Inferior parietal cortex (tissue), 1 donor: Measurements from ENCODE around the gene BBC3.
"Not testable (repeated sequence)": the region's sequence is repeated elsewhere in the genome, so short reads cannot be mapped to it uniquely, and the experiment has no call there.

Experiments
- DNase-seq: peaks from one replicate; pipeline ENCODE4 v3.0.0-alpha.2; 2016; ENCODE audit errors: extremely low spot score

BBC3 gene, protein sequence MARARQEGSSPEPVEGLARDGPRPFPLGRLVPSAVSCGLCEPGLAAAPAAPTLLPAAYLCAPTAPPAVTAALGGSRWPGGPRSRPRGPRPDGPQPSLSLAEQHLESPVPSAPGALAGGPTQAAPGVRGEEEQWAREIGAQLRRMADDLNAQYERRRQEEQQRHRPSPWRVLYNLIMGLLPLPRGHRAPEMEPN

DNA sequence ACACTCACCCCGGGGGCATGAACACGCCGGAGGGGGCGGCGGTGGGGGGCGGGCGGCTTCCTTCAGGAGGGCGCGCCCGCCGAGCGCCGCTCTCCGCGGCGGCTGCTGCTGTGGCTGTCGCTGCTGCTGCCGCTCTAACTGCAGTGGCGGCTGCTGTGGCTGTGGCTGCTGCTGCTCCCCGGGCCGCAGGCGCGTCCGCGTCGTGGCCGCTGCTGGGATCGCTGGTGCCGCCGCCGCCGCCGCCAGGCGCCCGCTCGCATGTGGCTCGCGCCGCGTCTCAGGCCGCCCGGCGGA is at the start of gene BBC3:
Gene BBC3 (minus strand): TSS at position 279 of the 294 bp plus-strand sequence. CDS start 2,768 bp downstream, outside the sequence.
- DNase-seq: no peak

DNA sequence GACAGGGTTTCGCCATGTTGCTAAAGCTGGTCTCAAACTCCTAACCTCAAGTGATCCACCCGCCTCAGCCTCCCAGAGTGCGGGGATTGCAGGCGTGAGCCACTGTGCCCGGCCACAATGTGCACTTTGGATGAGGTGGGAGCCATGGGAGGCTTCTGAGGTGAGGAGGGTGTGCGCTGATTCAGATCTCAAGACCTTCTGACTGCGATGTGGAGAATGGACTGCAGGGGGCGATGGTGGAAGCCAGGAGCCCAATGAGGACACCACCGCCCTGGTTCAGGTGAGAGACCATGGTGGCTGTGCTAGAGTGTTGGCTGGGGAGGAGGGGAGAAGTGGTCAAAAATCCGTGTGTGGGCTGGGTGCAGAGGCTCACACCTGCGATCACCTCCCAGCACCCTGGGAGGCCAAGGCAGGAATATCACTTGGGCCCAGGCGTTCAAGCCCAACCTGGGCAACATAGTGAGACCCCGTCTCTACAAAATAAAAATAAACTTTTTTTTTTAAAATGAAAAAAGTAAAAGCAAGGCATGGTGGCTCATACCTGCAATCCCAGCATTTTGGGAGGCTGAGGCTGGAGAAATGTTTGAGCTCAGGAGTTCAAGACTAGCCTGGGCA is 49.3 kb upstream of the BBC3 start:
- DNase-seq: no peak

DNA sequence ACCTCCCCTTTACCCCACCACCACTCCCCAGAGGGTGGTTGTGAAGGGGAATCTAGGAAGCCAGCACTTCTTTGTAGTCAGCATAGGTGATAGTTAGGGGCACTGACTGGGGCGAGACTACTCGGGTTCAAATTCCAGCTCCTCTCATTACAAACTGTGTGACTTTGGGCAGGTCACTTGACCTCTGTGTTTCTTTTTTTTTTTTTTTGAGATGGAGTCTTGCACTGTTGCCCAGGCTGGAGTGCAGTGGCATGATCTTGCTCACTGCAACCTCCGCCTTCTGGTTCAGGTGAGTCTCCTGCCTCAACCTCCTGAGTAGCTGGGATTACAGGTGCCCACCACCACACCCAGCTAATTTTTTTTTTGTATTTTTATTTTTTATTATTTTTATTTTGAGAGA is 45.5 kb upstream of the BBC3 start:
- not testable (repeated sequence) for DNase-seq

DNA sequence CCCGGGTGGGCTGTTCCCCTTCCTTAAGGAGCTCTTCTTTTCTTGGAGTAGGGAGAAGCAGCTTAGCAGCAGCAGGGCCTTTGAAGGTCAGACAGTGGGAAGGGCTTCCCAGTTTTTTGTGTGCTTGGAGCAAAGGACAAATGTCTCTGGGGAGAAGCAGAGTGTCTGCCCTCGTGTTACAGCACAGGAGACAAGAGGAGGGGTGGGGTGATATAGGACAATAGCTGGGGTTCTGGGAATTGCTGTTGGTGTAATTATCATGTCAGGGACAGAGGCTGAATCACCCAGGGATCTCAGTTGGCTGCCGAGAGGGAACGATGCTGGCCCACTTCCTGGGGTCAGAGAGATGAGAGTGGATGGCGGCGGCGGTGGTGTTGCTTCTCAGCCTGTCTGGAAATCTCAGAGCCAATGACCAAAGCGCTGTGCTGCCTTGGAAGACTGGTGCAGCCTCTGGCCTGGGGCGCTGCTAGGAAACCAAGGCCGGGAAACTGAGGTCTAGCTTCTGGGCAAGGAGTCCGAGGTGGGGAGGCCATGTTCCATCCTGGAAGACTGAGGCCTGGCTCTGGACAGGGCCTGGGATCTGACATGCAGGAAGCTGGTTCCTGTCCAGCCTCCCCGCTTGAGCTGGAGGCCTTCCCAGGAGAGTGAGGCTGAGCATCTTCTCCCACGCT is 44.9 kb upstream of the BBC3 start:
- no peak for DNase-seq

DNA sequence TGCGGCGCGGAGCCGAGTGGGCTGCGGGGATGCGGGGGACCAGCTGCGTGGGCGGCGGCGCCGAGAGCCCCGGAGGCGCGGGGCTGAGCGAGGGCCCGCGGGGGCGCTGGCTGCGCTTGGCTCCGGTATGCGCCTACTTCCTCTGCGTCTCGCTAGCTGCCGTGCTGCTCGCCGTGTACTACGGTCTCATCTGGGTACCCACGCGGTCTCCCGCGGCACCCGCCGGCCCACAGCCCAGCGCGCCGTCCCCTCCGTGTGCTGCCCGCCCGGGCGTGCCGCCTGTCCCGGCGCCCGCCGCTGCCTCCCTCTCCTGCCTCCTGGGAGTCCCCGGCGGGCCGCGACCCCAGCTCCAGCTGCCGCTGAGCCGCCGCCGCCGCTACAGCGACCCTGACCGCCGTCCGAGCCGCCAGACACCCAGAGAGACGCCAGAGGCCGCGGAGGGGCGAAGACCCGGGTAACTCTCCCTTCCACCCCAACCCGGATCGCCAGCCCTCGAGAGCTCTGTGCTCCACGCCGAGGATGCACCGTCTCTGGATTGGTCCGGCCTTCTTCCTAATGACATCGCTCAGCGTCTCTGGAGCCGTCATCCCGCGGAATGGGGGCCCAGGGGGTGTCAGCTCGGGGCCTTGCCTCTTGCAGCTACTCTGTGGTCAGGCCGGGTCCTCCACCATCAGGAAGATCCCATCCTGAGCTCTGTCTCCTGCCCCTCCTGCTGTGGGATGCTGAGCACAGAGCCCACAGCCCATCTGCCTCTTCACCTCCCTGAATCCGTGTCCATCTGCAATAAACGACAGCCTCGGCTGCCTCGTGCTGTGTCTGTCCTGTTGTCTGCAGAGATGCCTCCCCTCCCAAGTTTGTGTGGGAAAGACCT is 44.1 kb upstream of the BBC3 start:
- DNase-seq: no peak

DNA sequence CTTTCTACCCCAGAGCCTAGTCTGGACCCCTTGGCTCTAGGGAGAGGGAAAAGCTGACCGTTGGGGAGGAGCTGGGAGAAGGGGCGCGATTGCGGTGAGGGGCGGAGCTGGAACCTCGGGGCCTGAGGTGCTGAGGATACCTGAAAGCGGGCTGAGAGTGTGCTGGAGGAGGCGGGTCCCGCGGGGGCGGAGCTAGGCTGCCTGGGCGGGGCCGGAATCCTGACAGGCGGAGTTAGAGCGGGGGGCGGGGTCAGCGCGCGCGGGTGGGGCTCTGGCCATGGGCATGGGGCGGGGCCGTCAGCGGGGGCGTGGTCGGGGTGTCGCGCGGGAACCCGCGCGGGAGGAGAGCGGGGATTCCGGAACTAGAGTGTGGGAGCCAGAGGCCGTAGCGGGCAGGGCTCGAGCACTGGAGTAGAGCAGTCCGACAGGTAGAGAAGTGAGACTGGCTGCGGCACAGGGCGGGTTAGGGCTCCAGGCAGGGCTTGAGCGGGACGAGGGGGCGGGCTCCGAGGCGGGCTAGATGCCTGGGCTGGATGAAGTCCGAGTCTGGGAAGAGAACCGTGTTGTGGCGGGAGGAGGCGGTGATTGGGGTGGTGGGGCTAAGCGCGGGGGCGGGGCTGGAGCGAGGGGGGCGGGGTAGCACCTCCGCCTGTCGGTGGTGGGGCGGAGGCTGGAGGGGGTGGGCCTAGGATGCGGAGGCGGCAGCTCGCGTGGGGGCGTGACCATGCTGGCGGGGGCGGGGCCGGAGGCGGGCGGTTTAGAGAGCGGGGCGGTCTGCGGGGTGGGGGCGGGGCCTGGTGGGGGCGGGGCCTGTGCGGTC is 43.3 kb upstream of the BBC3 start, which contains the start of gene INAFM1:
Gene INAFM1 (plus strand): TSS at position 815 of the 820 bp plus-strand sequence. CDS start 35 bp downstream, outside the sequence.
- DNase-seq: peak; percentile 69

DNA sequence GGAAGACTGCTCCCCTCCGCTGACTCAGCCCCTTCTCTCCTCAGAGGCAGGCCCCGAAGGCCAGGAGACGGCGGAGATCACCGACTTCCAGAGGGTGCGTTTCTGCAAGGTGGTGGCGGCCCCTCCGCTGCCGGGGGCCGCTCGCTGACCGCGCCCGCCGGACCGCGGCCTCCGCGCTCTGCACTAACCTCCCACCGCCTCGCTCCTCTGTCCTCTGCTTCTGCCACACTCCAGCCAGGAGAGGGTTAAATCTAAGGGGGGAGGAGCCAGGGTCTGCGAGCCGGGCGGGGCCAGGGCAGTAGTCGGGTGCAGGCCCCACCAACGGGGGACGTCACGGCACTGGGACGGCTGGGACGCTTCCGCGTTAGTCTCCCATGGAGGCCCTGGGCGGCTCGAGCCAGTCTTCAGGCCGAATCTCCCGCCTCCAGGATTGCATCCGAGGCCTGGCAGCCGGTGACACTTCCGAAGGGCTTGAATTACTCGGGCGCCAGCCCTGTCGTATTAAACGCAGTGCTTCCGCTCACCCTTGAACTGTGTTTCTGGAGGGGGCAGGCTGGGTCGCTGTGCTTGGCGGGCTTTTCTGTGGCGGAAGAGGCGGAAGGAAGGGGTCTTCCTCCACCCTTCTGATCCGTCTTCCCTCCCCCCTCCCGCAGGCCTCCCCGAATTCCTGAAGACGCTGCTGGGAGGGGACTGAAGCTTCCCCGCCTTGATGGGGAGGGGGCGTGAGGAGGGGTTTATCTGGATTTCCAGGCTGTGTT is 42.5 kb upstream of the BBC3 start:
- peak; percentile 83 for DNase-seq

DNA sequence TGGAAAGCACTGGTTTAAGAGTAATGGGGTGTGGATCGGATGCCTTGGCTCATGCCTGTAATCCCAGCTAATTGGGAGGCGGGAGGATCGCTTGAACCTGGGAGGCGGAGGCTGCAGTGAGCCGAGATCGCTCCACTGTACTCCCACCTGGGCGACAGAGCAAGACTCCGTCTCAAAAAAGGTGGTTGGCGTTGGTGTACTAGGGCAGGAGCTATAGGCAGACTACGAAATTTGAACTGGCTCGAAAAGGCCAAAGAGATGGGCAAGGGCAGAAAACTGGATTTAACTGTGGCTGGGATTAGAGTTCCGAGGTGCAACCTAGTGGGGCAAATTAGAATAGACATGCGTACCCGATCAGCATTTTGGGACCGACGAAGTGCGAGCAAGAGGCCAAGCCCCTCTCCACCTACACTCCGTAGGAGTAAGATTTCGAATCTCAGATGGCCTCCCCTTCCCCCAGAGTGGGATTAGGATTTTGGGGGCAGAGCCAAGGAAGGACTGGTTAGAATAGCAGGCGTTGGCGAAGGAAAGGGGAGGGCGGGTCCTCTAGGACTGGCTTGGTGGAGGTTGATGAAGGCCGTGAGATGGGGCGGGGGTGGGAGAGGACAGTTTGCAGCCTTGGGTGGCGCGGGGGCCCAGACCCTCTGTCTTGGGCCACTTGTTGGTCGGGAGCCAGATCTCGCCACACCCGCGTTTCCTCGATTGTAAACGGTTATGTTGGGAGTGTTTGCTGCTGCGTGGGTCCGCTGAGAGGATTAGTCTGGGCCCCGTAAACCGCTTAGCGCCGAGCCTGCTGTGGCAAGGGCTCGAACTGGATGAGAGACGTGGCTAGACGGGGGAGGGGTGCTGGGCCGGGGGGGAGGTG is 41.7 kb upstream of the BBC3 start:
- no peak for DNase-seq

DNA sequence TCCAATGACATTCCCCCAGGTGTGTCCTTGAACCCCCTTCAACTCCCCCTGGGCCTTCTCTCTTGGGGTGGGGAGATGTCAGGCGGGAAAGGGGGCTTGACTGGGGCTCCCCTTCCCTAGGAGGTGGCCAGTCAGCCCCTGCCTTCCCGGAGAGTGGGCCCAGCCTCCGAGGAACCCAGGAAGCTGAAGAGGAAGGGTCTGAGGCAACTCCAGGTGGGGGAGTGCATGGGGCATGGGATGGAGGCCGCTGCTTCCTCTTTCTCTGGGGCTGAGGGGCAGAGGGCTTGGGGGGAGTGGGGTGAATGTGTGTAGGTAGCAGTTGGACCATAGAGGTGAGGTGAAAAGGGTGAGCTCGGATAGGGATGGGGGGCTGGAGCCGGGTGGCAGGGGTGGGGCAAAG is 41.0 kb upstream of the BBC3 start:
- no peak for DNase-seq

DNA sequence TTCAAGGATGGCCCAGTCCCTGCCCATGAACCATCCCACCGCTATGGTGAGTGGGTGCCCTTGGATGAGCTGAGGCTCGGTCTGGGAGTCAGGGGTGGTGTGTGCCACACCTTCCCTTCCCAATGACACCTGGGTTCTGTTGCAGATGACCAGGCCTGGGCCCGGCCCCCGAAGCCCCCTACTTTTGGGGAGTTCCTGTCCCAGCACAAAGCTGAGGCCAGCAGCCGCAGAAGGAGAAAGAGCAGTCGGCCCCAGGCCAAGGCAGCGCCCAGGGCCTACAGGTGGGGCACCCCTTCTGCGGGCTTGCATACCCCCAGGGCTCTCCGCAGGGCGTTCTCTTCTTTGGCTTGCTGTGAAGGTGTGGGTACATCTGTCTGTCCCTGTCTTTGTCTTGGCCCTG is 39.4 kb upstream of the BBC3 start:
- no peak for DNase-seq

DNA sequence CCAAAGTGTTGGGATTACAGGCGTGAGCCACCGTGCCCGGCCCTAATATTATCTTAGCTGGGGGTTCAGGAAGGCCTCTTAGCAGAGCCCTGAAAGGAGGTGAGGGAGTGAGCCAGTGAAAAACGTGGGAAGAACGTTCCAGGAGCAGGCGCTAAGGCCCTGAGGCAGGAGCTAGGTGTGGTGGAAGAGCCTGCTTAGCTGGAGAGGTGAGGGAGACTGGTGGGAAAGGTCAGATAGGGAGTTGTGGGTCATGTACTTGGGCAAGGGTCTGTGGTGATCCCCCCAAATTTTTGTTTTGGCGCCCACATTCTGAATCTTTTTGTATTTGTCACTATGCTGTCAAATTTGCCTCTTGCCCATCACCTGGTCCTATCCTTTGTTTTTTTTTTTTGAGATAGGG is 38.6 kb upstream of the BBC3 start:
- DNase-seq: no peak

DNA sequence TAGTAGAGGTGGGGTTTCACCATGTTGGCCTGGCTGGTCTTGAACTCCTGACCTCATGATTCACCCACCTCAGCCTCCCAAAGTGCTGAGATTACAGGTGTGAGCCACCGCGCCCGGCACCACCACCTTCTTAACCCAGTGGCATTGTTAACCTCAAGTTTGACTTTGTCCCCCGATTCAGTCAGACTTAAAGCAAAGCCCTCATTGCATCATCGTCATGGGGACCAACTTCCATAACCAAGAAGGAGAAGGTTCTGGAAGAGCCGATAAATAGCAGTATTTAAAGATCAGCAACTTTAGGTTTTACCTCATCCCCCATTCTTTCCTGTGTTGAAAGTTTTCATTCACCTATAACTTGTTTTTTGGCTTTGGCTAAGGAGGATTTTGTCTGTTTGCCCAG is 37.0 kb upstream of the BBC3 start:
- no peak for DNase-seq

DNA sequence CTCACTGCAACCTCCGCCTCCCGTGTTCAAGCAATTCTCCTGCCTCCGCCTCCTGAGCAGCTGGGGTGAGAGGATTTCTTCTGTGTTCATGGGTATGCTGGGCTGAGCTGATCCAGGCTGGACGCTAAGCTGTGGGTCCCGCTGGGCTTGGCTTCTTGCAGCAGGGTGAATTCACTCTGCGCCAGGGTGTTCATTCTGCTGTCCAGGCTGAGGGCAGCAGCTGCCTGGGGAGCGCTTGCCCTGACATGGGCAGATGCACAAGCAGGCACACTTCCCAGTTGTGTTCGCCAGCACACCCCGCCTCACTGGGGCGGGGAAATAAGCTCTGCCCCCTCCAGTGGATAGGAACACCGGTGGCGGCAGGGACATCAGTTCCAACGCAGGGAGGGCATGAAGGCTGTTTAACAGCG is 36.4 kb upstream of the BBC3 start:
- DNase-seq: peak; percentile 60

DNA sequence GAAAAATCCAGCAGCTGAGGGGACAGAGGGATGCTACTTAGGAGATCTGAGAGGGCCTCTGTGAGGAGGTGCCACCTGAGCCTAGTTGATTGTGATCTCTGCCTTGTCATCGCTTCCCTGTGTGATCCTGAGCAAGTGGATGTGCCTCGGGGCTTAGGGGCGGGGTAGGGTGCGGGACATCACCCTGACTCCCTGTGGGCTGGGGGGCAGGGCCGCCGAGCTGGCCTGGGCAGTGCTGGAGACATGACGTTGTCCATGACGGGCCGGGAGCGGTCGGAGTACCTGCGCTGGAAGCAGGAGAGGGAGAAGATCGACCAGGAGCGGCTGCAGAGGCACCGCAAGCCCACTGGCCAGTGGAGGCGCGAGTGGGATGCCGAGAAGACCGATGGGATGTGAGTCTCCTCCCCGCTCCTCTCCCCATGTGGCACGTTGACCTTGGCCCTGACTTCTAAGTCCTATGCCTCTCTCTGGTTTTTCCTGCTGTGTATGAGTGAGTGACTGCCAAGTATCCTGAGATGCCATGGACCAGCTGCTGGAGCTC is 35.5 kb upstream of the BBC3 start:
- no peak for DNase-seq

DNA sequence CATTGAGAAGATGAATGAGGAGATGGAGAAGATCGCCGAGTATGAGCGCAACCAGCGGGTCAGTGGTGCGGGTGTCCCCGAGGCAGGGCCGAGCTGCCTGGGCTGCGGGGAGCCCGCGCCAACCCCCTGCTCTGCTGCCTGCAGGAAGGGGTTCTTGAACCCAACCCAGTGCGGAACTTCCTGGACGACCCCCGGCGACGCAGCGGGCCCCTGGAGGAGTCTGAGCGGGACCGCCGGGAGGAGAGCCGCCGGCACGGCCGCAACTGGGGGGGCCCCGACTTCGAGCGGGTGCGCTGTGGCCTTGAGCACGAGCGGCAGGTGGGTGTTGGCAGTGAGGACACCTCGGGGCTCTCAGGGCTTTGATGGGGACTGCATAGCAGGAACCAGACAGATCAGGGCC is 33.6 kb upstream of the BBC3 start:
- DNase-seq: no peak

DNA sequence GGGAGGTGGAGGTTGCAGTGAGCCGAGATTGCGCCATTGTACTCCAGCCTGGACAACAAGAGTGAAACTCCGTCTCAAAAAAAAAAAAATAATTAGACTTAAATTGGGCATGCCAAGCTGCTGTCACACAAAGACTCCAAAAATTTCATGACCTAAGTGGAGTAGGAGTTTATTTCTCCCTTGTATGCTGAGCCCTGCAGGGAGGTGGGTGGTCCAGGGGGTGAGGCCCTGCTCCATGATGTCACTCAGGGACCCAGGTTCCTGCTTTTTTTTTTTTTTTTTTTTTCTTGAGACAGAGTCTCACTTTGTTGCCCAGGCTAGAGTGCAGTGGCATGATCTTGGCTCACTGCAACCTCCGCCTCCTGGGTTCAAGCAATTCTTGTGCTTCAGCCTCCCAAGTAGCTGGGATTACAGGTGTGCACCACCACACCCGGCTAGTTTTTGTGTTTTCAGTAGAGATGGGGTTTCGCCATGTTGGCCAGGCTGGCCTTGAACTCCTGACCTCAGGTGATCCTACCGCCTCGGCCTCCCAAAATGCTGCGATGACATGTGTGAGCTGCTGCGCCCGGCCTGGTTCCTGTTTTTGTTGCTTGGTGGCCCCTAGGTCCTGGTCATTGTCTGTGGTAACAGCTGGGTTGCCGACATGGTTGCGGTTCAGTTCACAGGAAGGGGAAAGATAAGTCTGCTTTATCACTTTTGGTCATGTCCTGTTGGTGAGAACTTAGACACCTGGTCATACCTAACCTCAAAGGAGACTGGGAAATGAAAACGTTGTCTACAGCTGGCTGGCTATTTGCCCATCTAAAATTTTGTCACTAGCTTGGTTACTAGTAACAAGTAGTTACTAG is 31.2 kb upstream of the BBC3 start:
- DNase-seq: not testable (repeated sequence)

DNA sequence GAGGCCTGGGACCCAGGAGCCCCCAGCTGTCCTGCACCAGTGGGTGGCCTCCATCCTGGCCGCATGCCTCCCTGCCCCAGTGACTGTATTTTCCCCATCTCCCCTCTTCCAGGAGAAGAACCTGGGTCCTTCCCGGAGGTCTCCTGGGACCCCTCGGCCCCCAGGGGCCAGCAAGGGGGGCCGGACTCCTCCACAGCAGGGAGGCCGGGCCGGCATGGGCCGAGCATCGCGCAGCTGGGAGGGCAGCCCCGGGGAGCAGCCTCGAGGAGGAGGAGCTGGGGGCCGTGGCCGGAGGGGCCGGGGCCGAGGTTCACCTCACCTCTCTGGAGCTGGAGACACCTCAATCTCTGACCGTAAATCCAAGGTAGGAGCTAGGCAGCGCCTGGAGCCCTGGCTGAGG is 29.5 kb upstream of the BBC3 start:
- no peak for DNase-seq

DNA sequence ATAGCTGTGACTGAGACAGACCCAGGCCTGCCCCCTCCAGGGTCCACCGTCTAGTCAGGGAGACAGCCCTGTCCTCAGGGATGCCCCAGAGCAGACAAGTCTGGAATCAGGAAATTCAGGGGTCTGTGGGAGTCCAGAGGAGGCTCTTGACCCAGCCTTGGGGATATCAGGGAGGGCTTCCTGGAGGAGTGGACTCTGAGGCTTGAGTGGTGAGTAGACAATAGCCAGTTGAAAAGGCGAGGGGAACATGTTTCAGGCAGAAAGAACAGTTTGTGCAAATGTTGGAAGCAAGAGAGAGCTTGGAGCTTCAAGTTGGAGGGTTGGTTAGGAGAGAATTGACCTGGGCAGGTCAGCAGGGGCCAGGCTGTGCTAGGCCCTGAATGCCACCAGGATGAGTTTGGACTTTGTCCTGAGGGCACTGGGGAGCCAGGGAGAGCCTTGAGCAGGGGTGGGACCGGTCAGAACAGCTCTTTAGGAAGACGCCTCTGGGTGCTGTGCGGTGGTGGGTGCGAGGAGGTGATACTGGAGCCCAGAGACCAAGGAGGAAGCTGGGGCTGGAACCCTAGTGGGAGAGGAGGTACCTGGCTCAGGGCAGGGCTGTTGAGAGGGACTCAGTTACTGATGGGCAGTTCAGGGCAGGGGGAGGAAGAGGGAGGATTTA is 28.0 kb upstream of the BBC3 start:
- DNase-seq: no peak
